ENCODE data around the gene CCDC61.

DNA sequence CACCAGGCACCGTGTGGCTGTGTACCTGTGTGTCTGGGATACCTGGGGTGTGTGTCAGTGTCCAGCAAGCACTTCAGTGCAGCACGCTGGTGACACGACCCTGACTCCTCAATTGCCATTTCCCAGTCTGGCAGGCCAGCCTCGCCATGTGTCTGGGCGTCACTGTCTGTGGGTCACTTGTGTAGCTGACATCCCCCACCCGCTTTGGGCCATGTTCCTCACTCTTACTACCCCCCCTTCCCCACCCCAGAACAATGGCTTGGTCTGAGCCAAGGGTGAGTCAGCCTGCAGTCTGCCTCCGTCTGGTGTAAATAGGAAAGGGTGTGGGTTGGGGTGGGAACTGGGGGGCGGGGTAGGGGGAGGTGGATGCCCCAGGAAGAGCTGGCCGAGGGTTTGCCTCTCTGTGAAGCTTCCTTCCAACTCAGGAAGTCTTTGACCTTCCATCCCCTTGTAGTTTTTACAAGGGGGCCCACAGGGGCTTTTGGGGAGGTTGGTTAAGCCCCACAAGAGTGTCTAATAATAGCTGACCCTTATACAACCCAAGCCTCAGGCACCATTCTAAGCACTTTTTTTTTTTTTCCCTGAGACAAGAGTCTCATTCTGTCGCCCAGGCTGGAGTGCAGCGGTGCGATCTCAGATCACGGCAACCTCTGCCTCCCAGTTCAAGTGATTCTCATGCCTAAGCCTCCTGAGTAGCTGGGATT lies 39.2 kb upstream of the CCDC61 start:
- TF ChIP-seq CTCF (IDR thresholded peaks at IDR 0.05; ENCODE audit: low read depth, low read length), result no peak
- no peak for TF ChIP-seq EZH2phosphoT487 (IDR thresholded peaks at IDR 0.05; ENCODE audit: low read depth)

All from OCI-LY3 (cell line).